GM12878 (cell line): Measurements from ENCODE around the gene NLGN2. TPM values are rescaled to one million over a fixed set of nuclear protein-coding genes. Genes with fewer than 3 reads are reported as not detected.

Source experiments
- ATAC-seq: fragments of 200-7000 bp; cut with Tn5 transposase; 3 replicates; pipeline ENCODE4 v1.9.1; 2020; ENCODE audit warnings: mild to moderate bottlenecking, moderate library complexity
- BruUV-seq: library from RNA; stranded (reverse); fragments of 400-500 nt; replicated peaks from 2 replicates; lab custom pipeline; 2021; lab: Mats Ljungman, UMichigan
- CTCF ChIA-PET: fragments of 300-600 bp; sonication (Branson Sonifier 250); formaldehyde crosslinking; extraction: SDS; loops from one replicate; lab custom pipeline; 2021; ENCODE audit warnings: inconsistent platforms; lab: Yijun Ruan, JAX
- POLR2A ChIA-PET: fragments of 350-600 bp; formaldehyde crosslinking; extraction: SDS; loops from one replicate; lab custom pipeline; 2021; ENCODE audit warnings: inconsistent platforms; lab: Charles Lee
- RAD21 ChIA-PET: fragments of 300-600 bp; sonication (Branson Sonifier 250); formaldehyde crosslinking; loops from one replicate; lab custom pipeline; 2023; ENCODE audit warnings: antibody characterized with exemption; ENCODE audit not compliant: unreplicated experiment; lab: Charles Lee
- SMC1A ChIA-PET: fragments of 300-600 bp; sonication (Branson Sonifier 250); formaldehyde crosslinking; loops from one replicate; lab custom pipeline; 2023; ENCODE audit not compliant: unreplicated experiment, uncharacterized antibody; lab: Charles Lee
- DNase-seq: peaks from one replicate; pipeline ENCODE4 v3.0.0-alpha.2; 2011; ENCODE audit warnings: low read depth, low spot score
- FAIRE-seq: peaks from 3 replicates; lab custom pipeline; 2011; peaks lifted over from hg19 to GRCh38; lab: Jason Lieb, UNC
- H2AFZ ChIP-seq: 2 replicates; pipeline ENCODE4 v1.6.0; 2011; ENCODE audit warnings: low read depth, low read length, control low read depth; ENCODE audit not compliant: control insufficient read depth
- H3K27ac ChIP-seq: 2 replicates; pipeline ENCODE4 v1.5.1; 2011; ENCODE audit warnings: control low read depth; ENCODE audit not compliant: control insufficient read depth, insufficient read depth
- H3K27me3 ChIP-seq, 2 experiments: replicated peaks in 1 of 2; 2 replicates each; pipeline versions ENCODE4 v1.6.0 to v1.6.1; 2011; ENCODE audit warnings: low read length in 1 of 2; ENCODE audit not compliant: control insufficient read depth in 2 of 2, insufficient read depth in 2 of 2
- H3K36me3 ChIP-seq, 2 experiments: 2 replicates each; pipeline ENCODE4 v1.5.1; 2011; ENCODE audit warnings: low read length in 1 of 2; ENCODE audit not compliant: control insufficient read depth in 2 of 2, insufficient read depth in 2 of 2
- H3K4me1 ChIP-seq: 2 replicates; pipeline ENCODE4 v1.6.1; 2011; ENCODE audit warnings: mild to moderate bottlenecking, low read length, moderate library complexity, mixed read lengths; ENCODE audit not compliant: control insufficient read depth, insufficient read depth
- H3K4me2 ChIP-seq: 2 replicates; pipeline ENCODE4 v1.6.0; 2011; ENCODE audit warnings: control low read depth; ENCODE audit not compliant: control insufficient read depth, insufficient read depth
- H3K4me3 ChIP-seq: fragments of 200-600 bp; sonication (generic); 2 replicates; pipeline ENCODE4 v1.5.1; 2016
- H3K79me2 ChIP-seq: 2 replicates; pipeline ENCODE4 v1.6.0; 2011; ENCODE audit warnings: low read length; ENCODE audit not compliant: control insufficient read depth, insufficient read depth
- H3K9ac ChIP-seq: 2 replicates; pipeline ENCODE4 v1.8.0; 2011; ENCODE audit warnings: low read length, control low read depth, mixed read lengths; ENCODE audit not compliant: control insufficient read depth, insufficient read depth
- H3K9me3 ChIP-seq: replicated peaks from 3 replicates; pipeline ENCODE4 v1.5.1; 2011; ENCODE audit warnings: mild to moderate bottlenecking, low read length; ENCODE audit not compliant: control insufficient read depth, insufficient read depth
- H4K20me1 ChIP-seq: 2 replicates; pipeline ENCODE4 v1.6.0; 2011; ENCODE audit not compliant: control insufficient read depth, insufficient read depth
- KLF5 ChIP-seq: fragments of 450-650 bp; IDR thresholded peaks from 2 replicates; pipeline ENCODE4 v1.6.1; 2014; ENCODE audit warnings: mild to moderate bottlenecking; ENCODE audit not compliant: partially characterized antibody
- LARP7 ChIP-seq: fragments of 450-650 bp; IDR thresholded peaks from 2 replicates; pipeline ENCODE4 v1.6.1; 2017; ENCODE audit warnings: mild to moderate bottlenecking
- MXI1 ChIP-seq: fragments of 150-350 bp; IDR thresholded peaks from 2 replicates; pipeline ENCODE4 v1.6.1; 2011; ENCODE audit warnings: low read depth, mild to moderate bottlenecking, inconsistent platforms, low read length, improper control_type of control experiment
- NFYA ChIP-seq: IDR thresholded peaks from 2 replicates; pipeline ENCODE4 v1.6.1; 2011; ENCODE audit warnings: low read depth, mild to moderate bottlenecking, low read length, improper control_type of control experiment, borderline replicate concordance
- PAX5 ChIP-seq: IDR thresholded peaks from 2 replicates; pipeline ENCODE4 v1.6.1; 2011; ENCODE audit warnings: low read depth, low read length, borderline replicate concordance
- RAD21 ChIP-seq: IDR thresholded peaks from 2 replicates; pipeline ENCODE4 v1.6.1; 2011; ENCODE audit warnings: mild to moderate bottlenecking, low read depth, low read length, moderate library complexity; ENCODE audit not compliant: insufficient read depth
- SRF ChIP-seq, 2 experiments: IDR thresholded peaks; 2 replicates each; pipeline ENCODE4 v1.6.1; 2011; ENCODE audit warnings: low read depth in 2 of 2, low read length in 2 of 2, mild to moderate bottlenecking in 1 of 2, moderate library complexity in 1 of 2
- TCF12 ChIP-seq: IDR thresholded peaks from 2 replicates; pipeline ENCODE4 v1.6.1; 2011; ENCODE audit warnings: low read depth, mild to moderate bottlenecking, low read length
- ZZZ3 ChIP-seq: IDR thresholded peaks from 2 replicates; pipeline ENCODE4 v1.6.1; 2011; ENCODE audit warnings: low read depth; ENCODE audit not compliant: control insufficient read depth, insufficient read length
- WGBS: methylation state at CpG from one replicate; pipeline ENCODE4 v1.1.6; 2016; ENCODE audit warnings: low lambda C conversion rate; ENCODE audit not compliant: insufficient replicate concordance, insufficient coverage; ENCODE audit errors: missing lambda C conversion rate; 5-methylcytosine and 5-hydroxymethylcytosine counted together
- in situ Hi-C: fragments of 300-500 bp; cut with MboI; formaldehyde crosslinking; loops from 9 replicates; pipeline ENCODE4 v1.14.3; 2018; ENCODE audit warnings: mixed read lengths
- intact Hi-C: fragments of 100-400 bp; cut with micrococcal nuclease; formaldehyde crosslinking; loops from one replicate; pipeline ENCODE4 v1.14.2; 2022; ENCODE audit not compliant: unreplicated experiment
- polyA plus RNA-seq, 11 experiments: library from polyadenylated mRNA; depleted of rRNA in 4 of 11; unstranded in 6 of 11; stranded (reverse) in 5 of 11; fragments of >200 nt; fragmentation: Nextera tagmentation in 4 of 11; fragmentation: Illumina TruSeq in 1 of 11; extraction: Ambion mirVana in 4 of 11; extraction: Trizol in 1 of 11; gene quantifications; 1 replicate in 1 of 11; 2 replicates in 10 of 11; pipeline versions ENCODE4 v1.2.1 to v1.2.3, GENCODE V29; 2011 to 2016; ENCODE audit warnings: inconsistent platforms in 2 of 11, missing spikeins in 2 of 11, low read depth in 1 of 11
- total RNA-seq, 4 experiments: library from RNA; depleted of rRNA in 3 of 4; stranded (reverse); fragments of >200 nt in 3 of 4; fragmentation: Illumina TruSeq in 1 of 4; extraction: Trizol in 1 of 4; gene quantifications; 2 replicates each; pipeline versions ENCODE4 v1.2.1 to v1.2.3, GENCODE V29; 2013 to 2021
- TF ChIP-seq, protein P1 (sequence below): fragments of 450-650 bp; IDR thresholded peaks from 2 replicates; pipeline ENCODE4 v1.6.1; 2017; ENCODE audit warnings: low read depth, mild to moderate bottlenecking, moderate library complexity

The NLGN2 gene
- total and polyA plus RNA-seq, 10 of the 15 experiments (the other 5 are each of a cell fraction or from before 2014, with no cell fraction given), result 0.02 to 0.87 (median 0.11) TPM; not detected in 2

DNA sequence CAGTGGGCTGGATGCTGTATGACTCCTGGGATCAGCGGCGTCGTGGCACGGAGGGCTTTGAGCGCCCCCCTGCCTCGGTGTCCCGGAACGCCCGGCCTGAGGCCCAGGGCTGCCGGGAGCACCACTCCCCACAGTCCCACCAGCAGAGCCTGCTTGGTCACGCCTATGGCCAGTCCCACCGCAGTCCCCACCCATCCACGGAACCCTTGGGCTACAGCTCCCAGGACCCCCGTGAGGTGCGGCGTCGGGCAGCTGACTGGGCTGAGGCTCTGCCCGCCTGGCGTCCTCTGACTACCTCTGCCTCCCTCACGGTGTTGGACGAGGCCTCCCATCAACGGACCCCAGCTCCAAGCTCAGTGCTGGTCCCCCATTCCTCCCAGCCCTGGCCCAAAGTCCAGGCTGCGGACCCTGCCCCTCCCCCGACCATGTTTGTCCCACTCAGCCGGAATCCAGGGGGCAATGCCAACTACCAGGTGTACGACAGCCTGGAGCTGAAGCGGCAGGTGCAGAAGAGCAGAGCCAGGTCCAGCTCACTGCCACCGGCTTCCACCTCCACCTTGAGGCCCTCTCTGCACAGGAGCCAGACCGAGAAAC, 19.3 kb downstream of the NLGN2 start:
- no peak overlapping the region for H2AFZ ChIP-seq
- TF ChIP-seq PAX5 (no peak), LARP7 (no peak), KLF5 (no peak), ZZZ3 (no peak), SRF (IDR thresholded peaks at IDR 0.05; ENCODE audit: low read depth in 2 of 2, low read length in 2 of 2) (no peak), NFYA (no peak), TCF12 (no peak), MXI1 (no peak), RAD21 (no peak)
- TF ChIP-seq, protein P1, sequence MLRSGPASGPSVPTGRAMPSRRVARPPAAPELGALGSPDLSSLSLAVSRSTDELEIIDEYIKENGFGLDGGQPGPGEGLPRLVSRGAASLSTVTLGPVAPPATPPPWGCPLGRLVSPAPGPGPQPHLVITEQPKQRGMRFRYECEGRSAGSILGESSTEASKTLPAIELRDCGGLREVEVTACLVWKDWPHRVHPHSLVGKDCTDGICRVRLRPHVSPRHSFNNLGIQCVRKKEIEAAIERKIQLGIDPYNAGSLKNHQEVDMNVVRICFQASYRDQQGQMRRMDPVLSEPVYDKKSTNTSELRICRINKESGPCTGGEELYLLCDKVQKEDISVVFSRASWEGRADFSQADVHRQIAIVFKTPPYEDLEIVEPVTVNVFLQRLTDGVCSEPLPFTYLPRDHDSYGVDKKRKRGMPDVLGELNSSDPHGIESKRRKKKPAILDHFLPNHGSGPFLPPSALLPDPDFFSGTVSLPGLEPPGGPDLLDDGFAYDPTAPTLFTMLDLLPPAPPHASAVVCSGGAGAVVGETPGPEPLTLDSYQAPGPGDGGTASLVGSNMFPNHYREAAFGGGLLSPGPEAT, result no peak
- no peak overlapping the region for H3K9ac ChIP-seq
- ChIA-PET SMC1A (no interaction called here), CTCF (interaction anchor here (0.8 kb wide), 1 partner anchor 70 kb away, joined by 3 read pairs; no protein-coding TSS in a partner anchor), POLR2A (no interaction called here), RAD21 (no interaction called here)
- FAIRE-seq (no peak), ATAC-seq (no peak), DNase-seq (no peak)
- intact Hi-C loops, result no loop called here
- H3K9me3 ChIP-seq, result no peaks in the 10 kb centered on the region
- H3K27ac ChIP-seq, result no peak overlapping the region
- WGBS, result 62% methylated on average over 29 of the region's 29 CpGs
- H4K20me1 ChIP-seq, result no peaks in the 10 kb centered on the region
- H3K4me1 ChIP-seq, result no peaks in the 10 kb centered on the region
- H3K4me3 ChIP-seq, result no peak overlapping the region
- BruUV-seq, result no TSS peak
- H3K36me3 ChIP-seq, result no peaks in the 10 kb centered on the region
- H3K79me2 ChIP-seq, result no peaks in the 10 kb centered on the region
- no peak overlapping the region for H3K4me2 ChIP-seq
- H3K27me3 ChIP-seq, result no peaks in the 10 kb centered on the region; a peak in 1 of 4 replicates
- in situ Hi-C loops, result no loop called here
